Erythroblast (primary cell): ENCODE data around the gene CFAP43.

ENCODE experiments used
- GATA1 ChIP-seq: IDR thresholded peaks from 2 replicates; pipeline ENCODE4 v1.6.1; 2011; ENCODE audit warnings: low read depth, mild to moderate bottlenecking, control low read depth, low read length, moderate library complexity
- POLR2A ChIP-seq: IDR thresholded peaks from 2 replicates; pipeline ENCODE4 v1.6.1; 2011; ENCODE audit warnings: mild to moderate bottlenecking, low read length

- no peak for TF ChIP-seq POLR2A
- TF ChIP-seq GATA1 = no peak
Observed at GRCh38 chr10:104242545-104242944, 10.4 kb upstream of the CFAP43 start.
